ENCODE results near the gene PHLDA2. TPM values are rescaled to one million over a fixed set of nuclear protein-coding genes. Genes with fewer than 3 reads are reported as not detected.

PHLDA2 gene, protein sequence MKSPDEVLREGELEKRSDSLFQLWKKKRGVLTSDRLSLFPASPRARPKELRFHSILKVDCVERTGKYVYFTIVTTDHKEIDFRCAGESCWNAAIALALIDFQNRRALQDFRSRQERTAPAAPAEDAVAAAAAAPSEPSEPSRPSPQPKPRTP
- 4.9 and 6.1 TPM in 2 replicates for total RNA-seq

DNA sequence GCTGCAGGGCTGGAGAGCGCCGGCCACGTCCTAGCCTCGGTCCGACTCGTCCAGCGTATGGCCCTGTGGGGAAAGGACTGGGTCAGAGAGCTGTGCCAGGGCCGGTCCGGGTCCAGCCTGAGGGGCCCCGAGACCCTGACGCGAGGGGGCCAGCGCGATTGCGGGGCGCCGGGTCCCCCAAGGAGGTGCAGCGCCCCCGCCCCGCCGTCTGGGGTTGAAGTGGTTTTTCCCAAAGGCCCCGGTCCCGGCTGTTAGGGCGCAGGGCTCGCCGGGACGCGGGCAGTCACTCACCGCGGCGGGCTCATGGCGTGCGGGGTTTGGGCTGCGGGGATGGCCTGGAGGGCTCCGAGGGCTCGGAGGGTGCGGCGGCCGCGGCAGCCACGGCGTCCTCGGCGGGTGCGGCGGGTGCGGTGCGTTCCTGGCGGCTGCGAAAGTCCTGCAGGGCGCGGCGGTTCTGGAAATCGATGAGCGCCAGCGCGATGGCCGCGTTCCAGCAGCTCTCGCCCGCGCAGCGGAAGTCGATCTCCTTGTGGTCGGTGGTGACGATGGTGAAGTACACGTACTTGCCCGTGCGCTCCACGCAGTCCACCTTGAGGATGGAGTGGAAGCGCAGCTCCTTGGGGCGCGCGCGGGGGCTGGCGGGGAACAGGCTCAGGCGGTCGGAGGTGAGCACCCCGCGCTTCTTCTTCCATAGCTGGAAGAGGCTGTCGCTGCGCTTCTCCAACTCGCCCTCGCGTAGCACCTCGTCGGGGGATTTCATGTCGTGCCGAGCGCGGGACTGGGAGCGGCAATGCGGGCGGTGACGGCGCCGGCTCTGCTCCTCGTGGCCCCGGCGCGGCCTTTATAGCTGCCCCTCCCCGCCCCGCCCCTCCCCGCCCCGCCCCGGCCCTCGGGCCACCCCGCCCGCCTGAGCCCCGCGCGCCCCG is at the start of gene PHLDA2:
TSS of gene PHLDA2 (minus strand) at position 816 of the 926 bp plus-strand sequence. CDS start at position 760, 56 bp downstream.

DNA sequence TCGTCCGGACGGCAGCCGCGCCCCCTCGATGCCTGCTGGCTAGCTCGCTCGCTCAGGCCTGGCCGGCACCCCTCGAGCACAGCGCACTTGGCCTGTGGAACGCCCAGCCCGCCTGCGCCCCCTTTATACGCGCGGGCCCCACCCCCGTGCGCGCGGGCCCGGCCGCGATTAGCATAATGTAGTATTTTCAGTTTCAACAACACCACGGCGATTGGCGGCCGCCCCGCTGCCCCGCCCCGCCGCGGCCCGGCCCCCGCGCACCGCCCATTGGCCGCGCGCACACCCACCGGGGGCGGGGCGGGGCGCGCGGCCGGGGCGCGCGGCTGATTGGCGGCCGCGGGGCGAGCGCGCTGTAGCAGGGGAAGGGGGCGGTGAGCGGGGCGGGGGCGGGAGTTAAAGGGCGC is 43.5 kb downstream of the PHLDA2 start, which contains the start of gene CDKN1C:
TSS of gene CDKN1C (minus strand) at position 98 of the 404 bp plus-strand sequence. CDS start 319 bp downstream, outside the sequence.

Other genes with a start within 250 kb of the PHLDA2 start
- 0.81 and 1.9 TPM in 2 replicates for gene KCNQ1OT1, start 229.4 kb downstream of the PHLDA2 start, total RNA-seq
- gene CDKN1C, start 43.6 kb downstream of the PHLDA2 start, total RNA-seq = 3.1 and 4.7 TPM in 2 replicates
- gene NAP1L4, start 62.9 kb upstream of the PHLDA2 start, total RNA-seq = 161 and 179 TPM in 2 replicates
- 39.4 and 61.9 TPM in 2 replicates for gene CARS1, start 128.0 kb upstream of the PHLDA2 start, total RNA-seq
- gene OSBPL5, start 235.9 kb upstream of the PHLDA2 start, total RNA-seq = 22.1 and 36.3 TPM in 2 replicates